ENCODE measurements around the gene MLXIPL.

Gene MLXIPL

DNA sequence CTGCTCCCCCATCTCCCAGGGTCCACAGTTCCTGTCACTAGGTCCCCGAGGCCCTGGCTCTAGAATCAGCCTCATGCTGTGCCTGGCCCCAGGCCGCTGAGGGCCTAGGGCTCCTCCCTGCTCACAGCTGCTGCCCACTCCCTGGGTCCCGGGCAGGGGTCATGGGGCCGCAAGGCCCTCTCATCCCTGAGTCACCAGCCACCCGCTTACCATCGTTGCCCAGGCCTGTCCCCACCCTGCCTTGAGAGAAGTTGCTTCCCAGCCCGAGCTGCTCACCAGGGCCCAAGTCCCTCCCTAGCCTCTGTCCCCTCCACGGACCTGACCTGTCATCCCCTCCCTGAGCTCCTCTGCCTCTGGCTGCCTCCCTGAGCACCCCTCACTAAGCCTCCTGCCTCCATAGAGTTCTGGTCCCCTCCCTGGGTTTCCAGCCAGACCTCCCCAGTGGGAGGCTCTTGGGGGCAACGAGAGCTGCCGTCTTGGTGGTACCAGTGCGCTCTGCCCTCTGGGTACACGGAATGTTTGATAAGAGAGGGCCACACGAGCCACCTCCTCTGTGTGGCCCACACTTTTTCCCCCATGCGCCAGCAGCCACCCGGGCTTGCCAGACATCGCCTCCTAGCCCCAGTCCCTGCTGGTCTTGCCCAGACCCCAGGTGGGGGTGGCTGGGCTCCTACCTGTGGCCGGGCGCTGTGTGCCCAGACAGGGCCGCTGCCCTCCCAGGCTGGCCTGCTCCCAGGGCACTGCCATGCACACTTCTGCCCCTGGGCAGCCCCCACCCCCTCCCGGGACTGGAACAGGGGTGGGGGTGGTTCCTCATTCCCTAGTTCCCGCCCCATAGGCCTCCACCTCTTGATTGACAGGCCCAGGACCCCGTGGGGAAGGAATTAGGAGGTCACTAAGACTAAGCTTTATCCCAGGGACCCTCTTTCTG, 21.3 kb downstream of the MLXIPL start:
- DNase-seq = no peak
- Histone ChIP-seq H3K9me3 (ENCODE audit: severe bottlenecking) (no peaks in the 10 kb centered on the region), H3K27ac (no peak overlapping the region), H3K4me3 (ENCODE audit: low read depth, low read length) (no peak overlapping the region), H3K27me3 (ENCODE audit: insufficient read depth, low read depth, severe bottlenecking) (no peaks in the 10 kb centered on the region), H3K36me3 (no peaks in the 10 kb centered on the region)
- TF ChIP-seq, protein P1, sequence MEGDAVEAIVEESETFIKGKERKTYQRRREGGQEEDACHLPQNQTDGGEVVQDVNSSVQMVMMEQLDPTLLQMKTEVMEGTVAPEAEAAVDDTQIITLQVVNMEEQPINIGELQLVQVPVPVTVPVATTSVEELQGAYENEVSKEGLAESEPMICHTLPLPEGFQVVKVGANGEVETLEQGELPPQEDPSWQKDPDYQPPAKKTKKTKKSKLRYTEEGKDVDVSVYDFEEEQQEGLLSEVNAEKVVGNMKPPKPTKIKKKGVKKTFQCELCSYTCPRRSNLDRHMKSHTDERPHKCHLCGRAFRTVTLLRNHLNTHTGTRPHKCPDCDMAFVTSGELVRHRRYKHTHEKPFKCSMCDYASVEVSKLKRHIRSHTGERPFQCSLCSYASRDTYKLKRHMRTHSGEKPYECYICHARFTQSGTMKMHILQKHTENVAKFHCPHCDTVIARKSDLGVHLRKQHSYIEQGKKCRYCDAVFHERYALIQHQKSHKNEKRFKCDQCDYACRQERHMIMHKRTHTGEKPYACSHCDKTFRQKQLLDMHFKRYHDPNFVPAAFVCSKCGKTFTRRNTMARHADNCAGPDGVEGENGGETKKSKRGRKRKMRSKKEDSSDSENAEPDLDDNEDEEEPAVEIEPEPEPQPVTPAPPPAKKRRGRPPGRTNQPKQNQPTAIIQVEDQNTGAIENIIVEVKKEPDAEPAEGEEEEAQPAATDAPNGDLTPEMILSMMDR (IDR thresholded peaks at IDR 0.05; ENCODE audit: low read depth, low read length) = no peak

GRCh38 chr7:73599916-73600315, 24.4 kb downstream of the MLXIPL start:
- H3K4me3 ChIP-seq (ENCODE audit: low read depth, low read length) = no peak overlapping the region
- H3K27ac ChIP-seq = no peak overlapping the region
- H3K9me3 ChIP-seq (ENCODE audit: severe bottlenecking) = no peaks in the 10 kb centered on the region
- no peak for DNase-seq
- TF ChIP-seq, protein P1 (IDR thresholded peaks at IDR 0.05; ENCODE audit: low read depth, low read length) = no peak
- no peaks in the 10 kb centered on the region; the same call in 1 of the 2 replicates for H3K36me3 ChIP-seq
- H3K27me3 ChIP-seq (ENCODE audit: insufficient read depth, low read depth, severe bottlenecking) = no peaks in the 10 kb centered on the region

DNA sequence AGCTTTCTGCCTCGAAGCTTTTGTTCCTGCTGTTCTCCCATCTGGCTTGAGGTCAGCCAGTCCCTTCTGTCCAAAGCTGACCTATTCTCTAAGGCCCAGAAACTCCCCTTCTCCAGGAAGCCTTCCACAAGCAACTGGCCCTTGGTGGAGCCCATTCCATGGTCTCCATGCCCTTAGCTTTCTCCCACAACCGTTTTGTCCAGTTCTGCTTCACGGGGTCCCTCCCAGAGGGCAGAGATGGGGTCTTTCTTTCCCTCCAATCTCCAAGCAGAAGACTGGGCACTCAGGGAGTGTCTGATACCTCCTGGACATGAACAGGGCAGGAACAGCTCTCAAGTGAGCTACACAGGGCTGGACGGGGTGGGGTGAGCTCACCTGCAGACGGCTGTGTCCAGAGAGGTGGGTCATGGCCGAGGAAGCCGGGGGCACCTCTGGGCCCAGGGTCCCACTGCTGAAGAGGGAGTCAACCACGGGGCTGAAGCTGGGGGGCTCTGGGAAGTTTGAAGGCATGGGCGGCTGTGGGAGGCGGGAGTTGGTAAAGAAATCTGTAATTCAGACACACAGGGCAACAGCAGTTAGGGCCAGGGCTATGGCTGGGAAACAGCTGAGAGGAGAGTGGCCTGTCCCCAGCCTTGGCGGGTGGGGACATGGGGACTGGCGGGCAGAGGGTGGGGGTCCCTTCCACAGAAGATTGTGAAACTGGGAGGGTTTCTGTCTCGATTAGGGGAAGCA, 25.0 kb downstream of the MLXIPL start:
- H3K36me3 ChIP-seq = no peaks in the 10 kb centered on the region; the same call in 1 of the 2 replicates
- H3K27ac ChIP-seq = no peak overlapping the region
- H3K27me3 ChIP-seq (ENCODE audit: insufficient read depth, low read depth, severe bottlenecking) = no peaks in the 10 kb centered on the region
- TF ChIP-seq, protein P1 (IDR thresholded peaks at IDR 0.05; ENCODE audit: low read depth, low read length) = no peak
- no peak overlapping the region for H3K4me3 ChIP-seq (ENCODE audit: low read depth, low read length)
- DNase-seq = no peak
- H3K9me3 ChIP-seq (ENCODE audit: severe bottlenecking) = no peaks in the 10 kb centered on the region

GRCh38 chr7:73597978-73598782, 26.1 kb downstream of the MLXIPL start:
- H3K4me3 ChIP-seq (ENCODE audit: low read depth, low read length) = no peak overlapping the region
- H3K36me3 ChIP-seq = no peaks in the 10 kb centered on the region; the same call in 1 of the 2 replicates
- H3K27ac ChIP-seq = no peak overlapping the region
- TF ChIP-seq, protein P1 (IDR thresholded peaks at IDR 0.05; ENCODE audit: low read depth, low read length) = no peak
- H3K9me3 ChIP-seq (ENCODE audit: severe bottlenecking) = no peaks in the 10 kb centered on the region
- no peak for DNase-seq
- no peaks in the 10 kb centered on the region for H3K27me3 ChIP-seq (ENCODE audit: insufficient read depth, low read depth, severe bottlenecking)

DNA sequence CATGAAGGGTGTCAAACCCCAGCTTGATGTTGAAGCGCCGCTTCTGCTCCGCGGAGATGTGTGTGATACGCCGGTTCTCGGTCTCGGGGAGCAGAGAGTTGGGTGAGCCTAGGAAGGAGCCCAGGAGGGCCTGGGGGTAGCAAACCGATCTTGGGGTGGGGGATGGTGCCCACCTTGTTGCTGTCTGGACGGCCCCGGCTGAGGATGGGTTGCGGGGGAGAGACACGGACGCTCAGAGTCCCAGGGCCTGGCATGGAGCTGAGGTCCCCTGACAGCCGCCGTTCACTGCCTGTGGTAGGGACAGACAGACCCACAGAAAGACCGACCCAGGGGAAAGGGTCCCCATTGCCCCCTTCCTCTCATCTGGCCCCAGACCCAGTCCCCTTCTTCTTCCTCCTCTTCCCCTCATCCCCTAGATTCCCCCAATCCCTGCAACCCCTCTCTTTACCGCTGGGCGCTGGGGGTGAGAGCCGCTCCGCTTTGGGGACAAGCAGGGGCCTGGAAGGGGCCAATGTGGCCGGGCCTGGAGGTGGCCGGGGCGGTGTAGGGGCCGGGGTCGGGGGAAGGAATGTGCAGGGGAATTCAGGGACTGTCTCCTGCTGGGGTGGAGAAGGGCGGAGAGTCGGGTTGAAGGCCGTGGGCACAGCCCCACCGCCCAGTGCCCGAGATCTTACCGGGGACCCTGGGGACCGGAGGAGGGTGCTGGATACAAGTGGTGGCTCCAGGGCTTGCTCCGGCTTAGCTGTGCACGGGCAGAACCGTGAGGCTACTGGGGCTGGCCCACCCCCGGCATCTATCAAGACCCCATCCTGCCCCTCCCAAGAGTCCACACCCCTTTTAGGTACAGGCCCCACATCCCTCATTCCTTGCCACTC, 27.9 kb downstream of the MLXIPL start:
- Histone ChIP-seq H3K4me3 (ENCODE audit: low read depth, low read length) (no peak overlapping the region), H3K27me3 (ENCODE audit: insufficient read depth, low read depth, severe bottlenecking) (no peaks in the 10 kb centered on the region), H3K9me3 (ENCODE audit: severe bottlenecking) (no peaks in the 10 kb centered on the region), H3K27ac (no peak overlapping the region), H3K36me3 (no peaks in the 10 kb centered on the region; the same call in 1 of the 2 replicates)
- TF ChIP-seq, protein P1 (IDR thresholded peaks at IDR 0.05; ENCODE audit: low read depth, low read length) = no peak
- no peak for DNase-seq

Measured in WERI-Rb-1 (cell line).